GM19397 (cell line): ENCODE results near the gene TCP11.
"Not testable (repeated sequence)": the region's sequence is repeated elsewhere in the genome, so short reads cannot be mapped to it uniquely, and the experiment has no call there.

ENCODE experiments used
- ATAC-seq: cut with Tn5 transposase; IDR thresholded peaks from one replicate; pipeline ENCODE4 v1.9.1; 2021; ENCODE audit warnings: mild to moderate bottlenecking, moderate library complexity; ENCODE audit not compliant: unreplicated experiment

Gene TCP11

GRCh38 chr6:35148167-35148741, 7.1 kb upstream of the TCP11 start:
- ATAC-seq: no peak

DNA sequence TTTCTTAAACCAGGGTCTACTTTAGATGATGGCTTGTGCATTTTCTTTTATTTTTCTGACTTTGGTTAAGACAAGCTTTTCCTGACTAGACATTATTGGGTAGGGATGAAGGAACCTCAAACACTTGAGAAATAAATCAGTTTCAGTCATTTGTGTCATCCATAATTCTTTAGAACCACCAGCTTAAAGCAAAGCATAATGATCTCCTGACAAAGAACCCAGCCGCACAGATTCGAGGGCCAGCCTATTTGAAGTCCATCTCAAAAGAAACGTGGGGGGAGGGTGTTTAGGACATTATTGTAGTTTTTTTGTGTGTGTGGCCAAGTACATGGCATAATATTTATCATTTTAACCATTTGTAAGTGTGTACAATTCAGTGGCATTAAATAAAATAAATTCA, 6.3 kb upstream of the TCP11 start:
- ATAC-seq: no peak

GRCh38 chr6:35147026-35147425, 5.9 kb upstream of the TCP11 start:
- no peak for ATAC-seq

- ATAC-seq: no peak
Observed at GRCh38 chr6:35146453-35146852, 5.3 kb upstream of the TCP11 start.

GRCh38 chr6:35145757-35146156, 4.6 kb upstream of the TCP11 start:
- no peak for ATAC-seq

DNA sequence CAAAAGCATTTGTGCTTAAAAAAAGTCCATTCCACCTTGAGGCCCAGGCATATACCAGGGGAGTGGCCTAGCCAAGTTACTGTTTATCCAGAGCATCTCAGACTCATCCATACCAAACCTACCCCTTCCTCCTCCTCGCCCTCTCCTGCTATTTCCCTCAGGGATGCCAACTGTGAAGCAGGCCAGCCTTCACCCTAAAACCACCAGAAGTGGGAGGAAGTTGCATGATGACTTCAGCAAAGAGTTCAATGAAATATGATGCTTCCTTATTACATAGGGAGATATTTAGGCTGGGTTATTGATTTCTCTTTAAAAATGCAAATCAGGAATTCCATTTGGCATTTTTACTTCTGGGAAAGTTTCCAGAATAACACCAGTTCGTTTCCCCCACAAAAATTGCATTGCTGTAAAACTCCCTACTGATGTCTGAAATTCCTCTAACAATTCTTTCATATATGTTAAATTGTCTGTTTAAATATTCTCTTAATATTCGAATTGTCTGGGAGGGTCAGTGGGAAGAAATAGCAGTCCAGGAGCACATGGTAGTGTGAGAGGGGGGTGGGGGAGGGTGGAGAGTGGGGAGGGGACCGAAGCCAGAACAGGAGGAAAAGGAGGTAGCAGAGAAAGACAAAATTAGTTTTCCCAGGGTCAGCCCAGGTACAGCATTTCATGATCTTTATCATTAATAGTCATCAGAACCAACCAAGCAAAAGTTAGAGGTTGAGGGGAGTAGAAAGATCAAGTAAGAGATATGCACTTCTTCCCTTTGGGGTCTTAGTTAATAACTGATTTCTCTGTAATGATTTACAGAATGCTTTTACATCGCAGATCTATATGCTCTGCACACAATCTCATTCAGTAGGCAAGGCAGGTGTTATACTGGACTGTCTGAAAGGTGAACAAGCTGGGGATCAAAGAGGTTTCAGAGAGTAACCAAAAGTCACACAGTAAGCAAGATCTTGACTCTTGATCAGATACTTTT, 1.7 kb upstream of the TCP11 start:
- ATAC-seq: no peak

GRCh38 chr6:35140639-35141006, 516 bp downstream of the TCP11 start:
- no peak for ATAC-seq

DNA sequence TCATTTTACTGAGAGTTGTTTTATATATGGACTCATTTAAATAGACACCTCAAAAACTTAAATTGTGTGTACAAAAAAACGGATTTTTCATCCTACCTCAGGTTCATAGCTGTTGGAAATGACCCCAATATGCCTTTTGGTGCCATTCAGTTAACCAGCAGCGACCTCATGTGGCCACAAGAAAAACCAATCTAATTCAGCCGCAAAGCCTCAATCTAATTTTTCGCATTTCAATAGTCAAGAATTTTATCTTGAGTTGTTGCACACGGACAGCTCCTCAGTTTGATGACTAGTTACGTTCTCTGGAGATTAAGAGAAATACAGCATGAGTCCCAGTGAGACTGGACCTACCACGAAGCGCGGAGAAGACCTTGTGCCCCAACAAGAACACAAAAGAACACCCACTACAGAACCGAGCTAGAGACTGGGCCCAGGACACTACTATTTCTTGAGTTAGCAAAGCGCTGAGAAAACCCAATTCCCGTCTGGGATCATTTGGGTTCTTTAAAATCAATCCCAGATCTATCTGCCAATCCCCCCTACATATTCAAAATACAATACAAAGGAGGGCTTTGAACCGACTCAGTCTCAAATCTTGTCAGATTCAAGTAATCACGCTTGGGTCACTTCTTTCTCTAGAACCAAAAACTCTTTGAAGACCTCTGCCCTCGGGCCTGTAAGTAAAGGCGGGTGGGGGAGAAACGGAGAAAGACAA, 1.1 kb downstream of the TCP11 start:
- no peak for ATAC-seq

DNA sequence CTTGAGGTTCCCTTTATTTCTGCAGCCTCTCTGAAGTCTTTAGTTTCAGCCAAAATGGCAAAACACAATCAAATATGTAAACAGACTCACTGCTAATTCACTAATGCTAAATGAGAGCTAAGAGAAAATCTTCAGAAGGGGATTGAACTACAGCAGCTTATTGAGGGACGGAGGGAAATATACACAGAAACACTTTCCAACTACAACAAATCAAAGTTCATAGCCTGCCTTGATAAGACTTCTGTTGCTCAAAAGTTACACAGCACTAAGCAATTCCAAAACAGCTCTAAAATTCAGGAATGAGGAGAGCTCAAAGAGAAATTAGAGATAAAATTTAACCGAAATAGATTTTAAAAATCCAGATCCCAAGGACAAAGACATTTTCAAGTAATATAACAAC, 1.7 kb downstream of the TCP11 start:
- no peak for ATAC-seq

DNA sequence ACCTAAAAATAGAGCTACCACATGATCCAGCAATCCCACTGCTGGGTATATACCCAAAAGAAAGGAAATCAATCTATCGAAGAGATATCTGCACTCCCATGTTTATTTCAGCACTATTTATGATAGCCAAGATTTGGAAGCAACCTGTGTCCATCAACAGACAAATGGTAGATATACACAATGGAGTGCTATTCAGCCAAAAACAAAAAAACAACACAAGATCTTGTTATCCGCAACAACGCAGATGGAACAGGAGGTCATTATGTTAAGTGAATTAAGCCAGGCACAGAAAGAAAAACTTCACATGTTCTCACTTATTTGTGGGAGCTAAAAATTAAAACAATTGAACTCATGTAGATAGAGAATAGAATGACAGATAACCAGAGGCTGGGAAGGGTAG, 2.9 kb downstream of the TCP11 start:
- ATAC-seq: not testable (repeated sequence)

DNA sequence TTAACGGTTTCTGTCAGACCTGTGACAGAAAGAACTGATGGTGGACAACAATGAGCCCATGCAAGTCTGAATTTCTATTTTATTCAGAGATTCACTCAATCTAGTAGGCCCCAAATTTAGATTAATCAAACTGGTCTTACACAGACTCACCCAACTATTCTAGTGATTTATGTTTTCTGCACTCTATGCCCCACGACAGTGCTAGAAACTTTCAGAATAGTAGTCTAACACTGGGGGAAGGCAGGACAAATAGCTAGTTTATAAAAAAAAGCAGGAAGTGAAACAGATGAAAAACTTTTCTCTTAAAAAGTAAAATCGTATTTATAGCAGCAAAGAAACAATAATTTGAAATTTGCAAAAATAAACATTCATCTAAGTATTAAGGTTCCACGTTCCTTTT, 5.0 kb downstream of the TCP11 start:
- ATAC-seq: no peak

DNA sequence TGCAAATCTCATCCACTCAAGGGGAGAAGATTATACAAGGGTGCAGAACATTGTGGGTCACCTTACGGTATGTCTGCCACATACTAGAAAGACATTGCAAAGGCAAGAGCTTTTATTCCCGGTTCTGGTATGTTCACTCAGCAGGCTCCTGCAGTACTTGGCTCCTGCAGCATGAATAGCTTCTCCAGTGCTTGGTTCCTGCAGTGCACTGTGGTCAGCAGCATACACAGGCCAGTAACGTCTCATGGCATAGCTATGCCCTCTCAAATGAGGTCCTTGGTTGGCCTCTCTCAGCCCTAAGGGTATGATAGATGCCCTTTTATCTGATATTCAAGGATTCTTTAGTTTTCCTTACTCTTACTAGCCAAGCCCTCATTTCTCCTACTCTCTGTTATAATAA, 12.6 kb downstream of the TCP11 start:
- ATAC-seq: no peak

DNA sequence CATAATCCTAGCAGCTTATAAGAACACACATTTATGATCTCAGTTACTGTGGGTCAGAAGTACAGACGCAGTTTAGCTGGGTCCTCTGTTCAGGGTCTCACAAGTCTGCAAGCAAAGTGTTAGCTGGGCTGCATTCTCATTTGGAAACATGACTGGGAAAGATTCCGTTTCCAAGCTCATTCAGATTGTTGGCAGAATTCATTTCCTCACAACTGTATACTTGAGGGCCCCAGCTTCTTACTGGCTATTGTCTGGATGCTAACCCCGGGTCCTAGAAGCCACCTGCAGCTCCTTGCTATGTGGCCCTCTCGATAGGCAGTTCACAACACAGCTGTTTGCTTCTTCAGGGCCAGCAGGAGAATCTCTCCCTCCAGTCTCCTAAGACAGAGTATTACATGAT, 13.1 kb downstream of the TCP11 start:
- ATAC-seq: no peak

GRCh38 chr6:35124356-35124755, 16.8 kb downstream of the TCP11 start:
- no peak for ATAC-seq

DNA sequence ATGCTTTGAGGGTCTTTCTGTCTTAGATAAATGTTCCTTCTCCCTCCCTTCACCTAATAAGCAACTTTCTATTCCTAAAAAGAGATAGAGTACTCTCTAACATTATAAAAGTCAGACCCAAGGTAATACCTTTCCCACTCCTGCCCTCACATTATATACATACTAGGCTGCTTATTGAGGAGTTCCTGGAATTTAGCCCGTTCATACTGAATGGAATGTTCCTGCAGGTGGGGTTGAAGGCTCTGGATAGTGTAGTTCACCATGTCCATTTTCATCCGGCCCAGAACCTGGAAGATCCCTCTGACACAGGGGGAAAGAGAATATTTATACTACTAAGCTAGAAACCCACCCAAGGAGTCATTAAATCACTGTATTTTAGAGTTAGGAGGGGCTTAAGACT, 20.4 kb downstream of the TCP11 start:
- ATAC-seq: no peak

- no peak for ATAC-seq
Observed at GRCh38 chr6:35108309-35108885, 32.7 kb downstream of the TCP11 start.

DNA sequence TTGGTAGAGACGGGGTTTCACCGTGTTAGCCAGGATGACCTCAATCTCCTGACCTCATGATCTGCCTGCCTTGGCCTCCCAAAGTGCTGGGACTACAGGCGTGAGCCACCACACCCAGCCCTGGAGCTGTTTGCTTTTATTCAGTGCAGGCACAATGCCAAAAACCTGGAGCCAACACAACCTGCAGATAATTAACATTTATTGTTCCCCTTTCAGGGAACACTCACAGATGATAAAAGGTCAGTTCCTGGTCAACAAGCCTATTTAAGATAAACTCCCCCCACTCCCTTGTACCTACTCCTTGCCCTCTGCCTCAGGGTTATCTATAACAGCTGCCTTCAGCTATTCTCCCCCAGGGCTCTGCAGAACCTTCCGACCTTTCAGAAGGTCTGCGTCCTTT, 33.4 kb downstream of the TCP11 start:
- not testable (repeated sequence) for ATAC-seq

DNA sequence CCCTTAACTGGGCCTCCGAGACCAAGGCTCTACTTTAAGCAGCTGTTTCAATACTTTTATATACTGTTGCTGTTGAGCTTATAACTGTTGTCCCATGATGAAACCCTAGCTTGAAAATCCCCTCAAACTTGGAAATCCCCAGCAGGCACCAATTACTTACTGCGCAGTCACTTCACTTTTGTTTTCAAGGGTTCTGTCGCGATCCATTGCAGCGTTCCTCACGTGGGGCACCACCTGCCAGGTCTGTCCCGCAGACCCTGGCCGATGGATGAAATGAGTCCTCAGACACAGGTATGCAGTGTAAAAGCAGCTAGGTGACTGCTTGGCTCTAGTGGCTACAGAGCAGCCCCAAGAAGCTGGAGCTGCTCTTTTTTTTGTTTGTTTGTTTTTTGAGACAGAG, 33.9 kb downstream of the TCP11 start:
- not testable (repeated sequence) for ATAC-seq

GRCh38 chr6:35106061-35106460, 35.1 kb downstream of the TCP11 start:
- ATAC-seq: not testable (repeated sequence)

- ATAC-seq: no peak
Observed at GRCh38 chr6:35105078-35105477, 36.1 kb downstream of the TCP11 start.

- no peak for ATAC-seq
Observed at GRCh38 chr6:35099116-35099515, 42.0 kb downstream of the TCP11 start.
